ENCODE results near the gene TMEM181. TPM values are rescaled to one million over a fixed set of nuclear protein-coding genes. Genes with fewer than 3 reads are reported as not detected.

TMEM181 gene
- total and polyA plus RNA-seq, 4 donors, result 6.4 to 15.6 (median 12.6) TPM

DNA sequence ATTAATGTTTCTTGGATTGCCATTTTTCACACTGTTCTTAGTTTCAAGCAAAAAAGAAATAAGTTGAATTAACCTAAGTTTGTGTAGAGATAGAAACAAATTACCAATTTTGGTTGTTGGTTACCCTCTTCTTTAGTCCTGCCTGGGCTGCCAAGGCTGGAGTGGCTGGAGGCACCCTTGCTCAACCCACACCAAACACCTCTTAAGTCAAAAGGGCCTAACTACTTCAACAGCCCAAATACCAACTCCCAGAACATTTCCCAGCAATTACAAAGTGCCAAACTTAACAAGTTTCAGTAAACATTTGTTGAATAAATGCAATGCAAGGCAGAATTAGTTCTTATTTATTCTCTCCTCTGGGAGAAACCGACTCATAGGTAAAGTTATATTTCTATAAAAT, 38.1 kb upstream of the TMEM181 start:
- Histone ChIP-seq H3K27ac (ENCODE audit: low read depth in 1 of 2, low read length in 2 of 2) (no peak overlapping the region), H3K9ac (ENCODE audit: low read depth in 1 of 2, low read length in 2 of 2) (no peak overlapping the region), H3K36me3 (ENCODE audit: control insufficient read depth in 4 of 4, insufficient read depth in 3 of 4, low read depth in 1 of 4, low read length in 3 of 4) (no peaks in the 10 kb centered on the region), H3K4me3 (ENCODE audit: low read depth in 1 of 3, low read length in 3 of 3) (no peak overlapping the region), H3K27me3 (ENCODE audit: control insufficient read depth in 4 of 4, insufficient read depth in 4 of 4, low read length in 3 of 4) (peaks cover 0 to 11% (median under 1%) of the 10 kb centered on the region in 4 donors), H3K4me1 (ENCODE audit: control insufficient read depth in 4 of 4, insufficient read depth in 4 of 4, low read length in 3 of 4) (peaks cover 0 to 4% (median 1%) of the 10 kb centered on the region in 4 donors), H3K9me3 (ENCODE audit: control insufficient read depth in 4 of 4, low read length in 3 of 4) (no peaks in the 10 kb centered on the region)
- DNase-seq (ENCODE audit: low spot score), result no peak
- 100% methylated on average over 1 of the region's 1 CpG for WGBS
- TF ChIP-seq YY1 (IDR thresholded peaks at IDR 0.05) (no peak), REST (IDR thresholded peaks at IDR 0.05) (no peak), GABPA (IDR thresholded peaks at IDR 0.05 in 1 of 2, conservative IDR thresholded peaks at IDR 0.05 in 1 of 2) (no peak), RAD21 (IDR thresholded peaks at IDR 0.05) (no peak), TAF1 (conservative IDR thresholded peaks at IDR 0.05) (no peak), RXRA (IDR thresholded peaks at IDR 0.05) (no peak), NR2F2 (IDR thresholded peaks at IDR 0.05) (no peak), HNF4G (IDR thresholded peaks at IDR 0.05) (no peak), FOXA1 (IDR thresholded peaks at IDR 0.05) (no peak), FOXA2 (IDR thresholded peaks at IDR 0.05) (no peak), CTCF (IDR thresholded peaks at IDR 0.05; ENCODE audit: low read depth, low read length, missing input control) (no peak), ZBTB33 (IDR thresholded peaks at IDR 0.05) (no peak), SP1 (IDR thresholded peaks at IDR 0.05) (no peak)
- TF ChIP-seq, protein P1, sequence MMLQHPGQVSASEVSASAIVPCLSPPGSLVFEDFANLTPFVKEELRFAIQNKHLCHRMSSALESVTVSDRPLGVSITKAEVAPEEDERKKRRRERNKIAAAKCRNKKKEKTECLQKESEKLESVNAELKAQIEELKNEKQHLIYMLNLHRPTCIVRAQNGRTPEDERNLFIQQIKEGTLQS (IDR thresholded peaks at IDR 0.05), result no peak
- TF ChIP-seq, protein P2, sequence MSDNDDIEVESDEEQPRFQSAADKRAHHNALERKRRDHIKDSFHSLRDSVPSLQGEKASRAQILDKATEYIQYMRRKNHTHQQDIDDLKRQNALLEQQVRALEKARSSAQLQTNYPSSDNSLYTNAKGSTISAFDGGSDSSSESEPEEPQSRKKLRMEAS (IDR thresholded peaks at IDR 0.05), result no peak

DNA sequence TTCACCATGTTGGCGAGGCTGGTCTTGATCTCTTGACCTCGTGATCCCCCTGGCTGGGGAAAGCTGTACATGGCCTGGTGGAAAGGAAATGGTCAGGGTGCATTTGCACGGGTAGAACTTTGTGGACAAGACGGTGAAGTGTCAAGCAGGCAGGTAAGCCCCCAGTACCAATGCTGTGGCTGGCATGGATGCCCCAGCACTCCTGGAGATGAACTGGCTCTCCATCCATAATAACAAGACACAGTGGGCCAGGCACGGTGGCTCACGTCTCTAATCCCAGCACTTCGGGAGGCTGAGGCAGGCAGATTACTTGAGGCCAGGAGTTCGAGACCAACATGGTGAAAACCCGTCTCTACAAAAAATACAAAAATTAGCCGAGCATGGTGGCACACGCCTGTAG, 37.3 kb upstream of the TMEM181 start:
- TF ChIP-seq FOXA1 (IDR thresholded peaks at IDR 0.05) (no peak), YY1 (IDR thresholded peaks at IDR 0.05) (no peak), RXRA (IDR thresholded peaks at IDR 0.05) (no peak), HNF4G (IDR thresholded peaks at IDR 0.05) (no peak), FOXA2 (IDR thresholded peaks at IDR 0.05) (no peak)
- Histone ChIP-seq H3K4me1 (ENCODE audit: control insufficient read depth in 4 of 4, insufficient read depth in 4 of 4, low read length in 3 of 4) (peaks cover 0 to 4% (median 1%) of the 10 kb centered on the region in 4 donors), H3K9me3 (ENCODE audit: control insufficient read depth in 4 of 4, low read length in 3 of 4) (no peaks in the 10 kb centered on the region), H3K9ac (ENCODE audit: low read depth in 1 of 2, low read length in 2 of 2) (no peak overlapping the region), H3K4me3 (ENCODE audit: low read depth in 1 of 3, low read length in 3 of 3) (no peak overlapping the region), H3K27me3 (ENCODE audit: control insufficient read depth in 4 of 4, insufficient read depth in 4 of 4, low read length in 3 of 4) (peaks cover 0 to 5% (median under 1%) of the 10 kb centered on the region in 4 donors), H3K36me3 (ENCODE audit: control insufficient read depth in 4 of 4, insufficient read depth in 3 of 4, low read depth in 1 of 4, low read length in 3 of 4) (no peaks in the 10 kb centered on the region), H3K27ac (ENCODE audit: low read depth in 1 of 2, low read length in 2 of 2) (no peak overlapping the region)
- WGBS, result 94% methylated on average over 11 of the region's 11 CpGs
- DNase-seq (ENCODE audit: low spot score), result no peak

Data from liver (tissue), 9 donors.